Astrocyte of the spinal cord (primary cell): ENCODE results near the gene IL6ST.

Source experiments
- DNase-seq: peaks from one replicate; pipeline ENCODE4 v3.0.0; 2011; ENCODE audit warnings: low read depth, low spot score
- H3K4me3 ChIP-seq: 2 replicates; pipeline ENCODE4 v1.5.1; 2011; ENCODE audit warnings: low read depth, mild to moderate bottlenecking, low read length, moderate library complexity
- in situ Hi-C: cut with HindIII; loops from 2 replicates; pipeline ENCODE4 v1.10.0; 2017; ENCODE audit warnings: low sequenced_read_pairs
- TF ChIP-seq, protein P1 (sequence below): IDR thresholded peaks from 2 replicates; pipeline ENCODE4 v1.5.1; 2012; ENCODE audit warnings: low read depth, mild to moderate bottlenecking, low read length, inconsistent platforms

Gene IL6ST

DNA sequence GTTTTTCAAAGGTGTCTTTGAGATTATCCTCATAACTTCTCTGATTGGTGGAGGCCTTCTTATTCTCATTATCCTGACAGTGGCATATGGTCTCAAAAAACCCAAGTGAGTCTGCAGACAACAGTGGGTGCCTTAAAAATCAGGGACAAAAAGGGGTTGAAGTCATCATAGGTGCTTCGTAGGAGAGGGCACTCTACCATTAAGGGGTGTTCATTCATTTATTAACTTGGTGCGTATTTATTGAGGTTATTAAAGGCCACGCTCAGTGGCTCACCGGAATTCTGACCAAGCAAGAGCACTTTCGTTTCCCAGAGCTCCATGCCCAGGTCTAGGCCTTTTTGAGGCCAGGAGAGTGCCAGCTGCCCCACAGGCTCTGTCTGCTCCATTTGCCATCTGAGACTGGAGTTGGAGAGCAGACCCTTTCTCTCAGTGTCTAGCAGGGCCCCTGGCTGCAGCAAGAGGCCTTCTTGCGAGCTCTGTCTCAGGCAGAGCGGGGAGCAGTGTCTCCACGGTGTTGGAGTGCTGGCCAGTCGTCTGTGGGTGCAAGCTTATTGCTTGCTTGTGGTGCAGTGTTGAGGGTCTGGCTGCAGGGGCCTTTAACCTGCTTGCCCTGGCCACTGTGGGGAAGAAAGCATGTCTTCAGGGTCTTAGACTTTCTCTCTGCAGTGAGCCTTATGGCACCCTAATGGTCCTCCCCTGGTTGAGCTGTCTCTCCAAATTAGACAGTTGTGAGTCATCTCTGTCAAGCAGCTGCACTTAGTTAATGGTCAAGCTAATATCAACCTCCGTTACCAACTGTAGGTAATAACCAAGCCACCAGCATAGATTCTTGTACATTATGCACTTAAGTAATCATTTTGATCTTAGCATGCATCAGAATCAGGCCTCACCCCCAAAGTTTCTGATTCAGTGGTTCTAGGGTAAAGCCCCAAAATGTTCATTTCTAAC, 81.0 kb downstream of the IL6ST start:
- in situ Hi-C loops = no loop called here
- TF ChIP-seq, protein P1, sequence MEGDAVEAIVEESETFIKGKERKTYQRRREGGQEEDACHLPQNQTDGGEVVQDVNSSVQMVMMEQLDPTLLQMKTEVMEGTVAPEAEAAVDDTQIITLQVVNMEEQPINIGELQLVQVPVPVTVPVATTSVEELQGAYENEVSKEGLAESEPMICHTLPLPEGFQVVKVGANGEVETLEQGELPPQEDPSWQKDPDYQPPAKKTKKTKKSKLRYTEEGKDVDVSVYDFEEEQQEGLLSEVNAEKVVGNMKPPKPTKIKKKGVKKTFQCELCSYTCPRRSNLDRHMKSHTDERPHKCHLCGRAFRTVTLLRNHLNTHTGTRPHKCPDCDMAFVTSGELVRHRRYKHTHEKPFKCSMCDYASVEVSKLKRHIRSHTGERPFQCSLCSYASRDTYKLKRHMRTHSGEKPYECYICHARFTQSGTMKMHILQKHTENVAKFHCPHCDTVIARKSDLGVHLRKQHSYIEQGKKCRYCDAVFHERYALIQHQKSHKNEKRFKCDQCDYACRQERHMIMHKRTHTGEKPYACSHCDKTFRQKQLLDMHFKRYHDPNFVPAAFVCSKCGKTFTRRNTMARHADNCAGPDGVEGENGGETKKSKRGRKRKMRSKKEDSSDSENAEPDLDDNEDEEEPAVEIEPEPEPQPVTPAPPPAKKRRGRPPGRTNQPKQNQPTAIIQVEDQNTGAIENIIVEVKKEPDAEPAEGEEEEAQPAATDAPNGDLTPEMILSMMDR = no peak
- DNase-seq = no peak
- no peak overlapping the region for H3K4me3 ChIP-seq

DNA sequence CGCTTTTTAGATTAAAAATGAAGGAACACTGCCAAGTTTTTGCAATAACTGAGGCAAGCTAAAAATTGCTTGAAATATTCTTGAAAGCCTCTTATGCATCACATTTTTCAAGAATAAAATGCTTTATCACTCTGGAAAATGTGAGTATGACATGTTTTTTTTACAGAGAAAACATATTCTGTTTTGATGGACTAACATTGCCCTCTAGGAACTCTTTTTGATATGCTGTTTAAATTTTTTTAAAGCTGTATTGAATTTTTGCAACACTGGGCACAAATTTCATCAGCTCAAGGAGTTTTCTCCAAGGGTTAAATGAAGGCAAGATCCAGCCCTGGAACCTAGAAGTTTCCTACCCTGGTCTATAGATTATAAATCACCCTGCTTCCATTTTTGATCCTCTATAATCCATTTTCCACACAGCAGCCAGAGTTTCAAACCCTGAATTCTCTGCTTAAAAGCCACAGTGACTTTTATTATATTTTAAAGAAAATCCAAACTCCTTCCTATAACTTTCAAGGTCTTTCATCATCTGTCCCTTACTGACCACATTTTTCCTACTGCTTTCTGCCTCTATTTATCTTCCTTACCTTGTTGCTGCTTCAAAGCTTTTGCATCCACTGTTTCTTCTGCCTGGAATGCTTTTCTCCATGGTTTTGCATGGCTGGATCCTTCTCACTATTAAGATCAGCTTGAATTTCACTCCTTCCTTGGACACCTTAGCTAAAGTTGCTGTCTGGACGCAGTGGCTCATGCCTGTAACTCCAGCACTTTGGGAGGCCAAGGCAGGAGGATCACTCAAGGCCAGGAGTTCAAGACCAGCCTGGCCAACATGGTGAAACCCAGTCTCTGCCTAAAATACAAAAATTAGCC, 82.7 kb downstream of the IL6ST start:
- TF ChIP-seq, protein P1 = no peak
- H3K4me3 ChIP-seq = no peak overlapping the region
- DNase-seq = peak; percentile 28
- in situ Hi-C loops = no loop called here

DNA sequence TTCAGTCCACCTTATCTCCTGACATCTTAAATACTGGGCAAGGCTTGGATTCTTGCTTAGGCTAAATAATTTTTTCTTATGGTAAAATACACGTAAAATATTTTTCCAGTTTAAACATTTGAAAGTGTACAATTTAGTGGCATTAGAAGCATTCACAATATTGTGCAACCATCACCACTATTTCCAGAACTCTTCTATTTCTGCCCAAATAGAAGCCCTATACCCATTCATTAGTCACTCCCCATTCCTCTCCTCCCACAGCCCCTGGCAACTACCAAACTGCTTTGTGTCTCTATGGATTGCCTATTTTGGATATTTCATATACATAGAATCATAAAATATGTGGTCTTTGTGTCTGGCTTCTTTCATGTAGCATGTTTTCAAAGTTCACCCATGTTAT, 86.0 kb downstream of the IL6ST start:
- DNase-seq = no peak
- in situ Hi-C loops = no loop called here
- TF ChIP-seq, protein P1 = no peak
- no peak overlapping the region for H3K4me3 ChIP-seq

DNA sequence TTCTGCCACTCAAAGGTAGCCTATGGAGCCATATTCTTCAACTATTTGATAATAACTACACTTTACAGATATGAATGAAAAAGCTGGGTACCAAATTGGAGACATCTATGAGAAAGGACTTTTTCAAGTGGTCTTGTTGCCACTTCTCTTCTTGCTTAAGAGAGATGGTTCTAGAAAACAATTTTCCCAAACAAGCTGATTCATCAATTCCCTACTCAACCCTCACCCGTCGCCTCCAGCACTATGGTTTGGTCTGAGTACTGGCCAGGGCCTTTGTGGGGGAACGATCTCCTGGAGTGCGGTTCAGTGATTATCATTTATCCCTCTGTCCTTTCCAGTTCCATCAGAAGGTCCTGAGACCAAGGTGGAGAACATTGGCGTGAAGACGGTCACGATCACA, 86.8 kb downstream of the IL6ST start:
- no peak for DNase-seq
- TF ChIP-seq, protein P1 = no peak
- no peak overlapping the region for H3K4me3 ChIP-seq
- in situ Hi-C loops = no loop called here

DNA sequence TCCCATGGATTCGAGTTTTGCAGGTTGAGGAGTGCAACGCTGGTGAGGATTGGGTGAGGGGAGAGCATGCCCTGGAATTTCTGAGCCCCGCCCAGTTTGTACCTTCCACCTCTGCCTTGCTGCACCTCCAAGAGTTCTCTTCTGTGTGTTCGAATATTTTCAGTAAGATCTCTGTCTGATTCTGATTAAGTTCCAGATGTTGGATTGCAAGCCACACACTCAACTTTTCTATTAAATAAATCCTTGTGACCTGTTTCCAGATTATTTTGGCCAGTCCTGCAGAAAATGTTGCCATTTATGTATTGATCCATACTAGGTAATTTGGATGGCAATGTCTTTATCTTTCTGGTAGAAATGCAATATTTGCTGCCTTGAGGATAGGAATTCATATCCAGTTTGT, 89.5 kb downstream of the IL6ST start:
- no peak overlapping the region for H3K4me3 ChIP-seq
- TF ChIP-seq, protein P1 = no peak
- no peak for DNase-seq
- in situ Hi-C loops = no loop called here

DNA sequence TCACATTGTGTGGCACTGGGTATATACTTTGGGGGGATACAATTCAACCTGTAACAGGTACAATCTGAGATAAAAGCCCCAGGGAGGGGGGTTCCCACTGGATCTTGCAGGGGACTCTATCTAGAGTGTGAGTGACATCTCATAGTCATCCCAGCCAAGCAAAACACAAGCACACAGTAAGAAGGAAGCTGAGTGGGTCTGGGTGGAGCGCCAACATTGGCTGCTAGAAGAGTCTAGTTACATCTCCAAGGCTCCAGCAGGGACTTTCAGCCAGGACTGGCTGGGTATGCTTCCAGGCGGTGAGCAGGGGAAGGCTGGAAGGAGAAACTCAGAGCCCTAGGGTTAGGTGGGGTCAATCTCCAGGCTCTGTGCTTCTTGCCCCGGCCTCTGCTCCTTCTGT, 90.6 kb downstream of the IL6ST start:
- in situ Hi-C loops = no loop called here
- TF ChIP-seq, protein P1 = no peak
- DNase-seq = peak; percentile 62
- no peak overlapping the region for H3K4me3 ChIP-seq
